Hematopoietic multipotent progenitor cell treated with erythropoietin and hydrocortisone succinate and interleukin-3 and kit ligand, for 15 days (in vitro differentiated cells): ENCODE measurements around the gene STAG3.
A peak's percentile ranks its signal among the peaks of the same experiment; 100 is the strongest.
"Not testable (repeated sequence)": the region's sequence is repeated elsewhere in the genome, so short reads cannot be mapped to it uniquely, and the experiment has no call there.

Experiments used
- DNase-seq: peaks from one replicate; pipeline ENCODE4 v3.0.0-alpha.2; 2015; ENCODE audit warnings: low spot score

STAG3 gene

GRCh38 chr7:100173806-100174495, 3.8 kb upstream of the STAG3 start:
- no peak for DNase-seq

- no peak for DNase-seq
These were observed 3.1 kb upstream of the STAG3 start for GRCh38 chr7:100174582-100174981.

GRCh38 chr7:100175296-100175935, 2.3 kb upstream of the STAG3 start:
- no peak for DNase-seq

- no peak for DNase-seq
These were observed 1.3 kb upstream of the STAG3 start for GRCh38 chr7:100176096-100177044.

GRCh38 chr7:100180084-100180483, 2.4 kb downstream of the STAG3 start:
- not testable (repeated sequence) for DNase-seq

GRCh38 chr7:100182616-100183015, 4.9 kb downstream of the STAG3 start:
- DNase-seq, result not testable (repeated sequence)

- DNase-seq, result not testable (repeated sequence)
These were observed 5.4 kb downstream of the STAG3 start for GRCh38 chr7:100183090-100183489.

- DNase-seq, result no peak
These were observed 8.0 kb downstream of the STAG3 start for GRCh38 chr7:100185726-100186125.

GRCh38 chr7:100189061-100189460, 11.3 kb downstream of the STAG3 start:
- no peak for DNase-seq

- DNase-seq, result peak; percentile 22
These were observed 12.5 kb downstream of the STAG3 start for GRCh38 chr7:100190048-100190711.

- no peak for DNase-seq
These were observed 14.1 kb downstream of the STAG3 start for GRCh38 chr7:100191775-100192174.

GRCh38 chr7:100192281-100192862, 14.7 kb downstream of the STAG3 start:
- not testable (repeated sequence) for DNase-seq

- DNase-seq, result no peak
These were observed 15.3 kb downstream of the STAG3 start for GRCh38 chr7:100192969-100193368.

- no peak for DNase-seq
These were observed 17.5 kb downstream of the STAG3 start for GRCh38 chr7:100195222-100195621.

GRCh38 chr7:100195901-100196322, 18.2 kb downstream of the STAG3 start:
- DNase-seq, result not testable (repeated sequence)

GRCh38 chr7:100198266-100198665, 20.5 kb downstream of the STAG3 start:
- DNase-seq, result no peak

GRCh38 chr7:100200693-100201092, 23.0 kb downstream of the STAG3 start:
- no peak for DNase-seq

GRCh38 chr7:100204454-100204853, 26.7 kb downstream of the STAG3 start:
- no peak for DNase-seq

GRCh38 chr7:100208911-100209408, 31.2 kb downstream of the STAG3 start:
- no peak for DNase-seq

- DNase-seq, result no peak
These were observed 31.8 kb downstream of the STAG3 start for GRCh38 chr7:100209493-100209892.

GRCh38 chr7:100210805-100211204, 33.1 kb downstream of the STAG3 start:
- no peak for DNase-seq
